Measurements from ENCODE around the gene DOK6.

- TF ChIP-seq POLR2A (IDR thresholded peaks at IDR 0.05; ENCODE audit: low read depth, low read length) (no peak), TAF1 (IDR thresholded peaks at IDR 0.05; ENCODE audit: low read depth, low read length) (no peak), POLR2AphosphoS5 (IDR thresholded peaks at IDR 0.05; ENCODE audit: low read depth, low read length) (no peak)
Observed at GRCh38 chr18:69574401-69574800, 173.7 kb downstream of the DOK6 start.

Data from GM12891 (cell line).